GM19463 (cell line): ENCODE results near the gene FLYWCH2.
A peak's percentile ranks its signal among the peaks of the same experiment; 100 is the strongest.
"Not testable (repeated sequence)": the region's sequence is repeated elsewhere in the genome, so short reads cannot be mapped to it uniquely, and the experiment has no call there.

Source experiments
- ATAC-seq: cut with Tn5 transposase; IDR thresholded peaks from one replicate; pipeline ENCODE4 v1.9.1; 2021; ENCODE audit warnings: mild to moderate bottlenecking, moderate library complexity; ENCODE audit not compliant: unreplicated experiment

The FLYWCH2 gene

DNA sequence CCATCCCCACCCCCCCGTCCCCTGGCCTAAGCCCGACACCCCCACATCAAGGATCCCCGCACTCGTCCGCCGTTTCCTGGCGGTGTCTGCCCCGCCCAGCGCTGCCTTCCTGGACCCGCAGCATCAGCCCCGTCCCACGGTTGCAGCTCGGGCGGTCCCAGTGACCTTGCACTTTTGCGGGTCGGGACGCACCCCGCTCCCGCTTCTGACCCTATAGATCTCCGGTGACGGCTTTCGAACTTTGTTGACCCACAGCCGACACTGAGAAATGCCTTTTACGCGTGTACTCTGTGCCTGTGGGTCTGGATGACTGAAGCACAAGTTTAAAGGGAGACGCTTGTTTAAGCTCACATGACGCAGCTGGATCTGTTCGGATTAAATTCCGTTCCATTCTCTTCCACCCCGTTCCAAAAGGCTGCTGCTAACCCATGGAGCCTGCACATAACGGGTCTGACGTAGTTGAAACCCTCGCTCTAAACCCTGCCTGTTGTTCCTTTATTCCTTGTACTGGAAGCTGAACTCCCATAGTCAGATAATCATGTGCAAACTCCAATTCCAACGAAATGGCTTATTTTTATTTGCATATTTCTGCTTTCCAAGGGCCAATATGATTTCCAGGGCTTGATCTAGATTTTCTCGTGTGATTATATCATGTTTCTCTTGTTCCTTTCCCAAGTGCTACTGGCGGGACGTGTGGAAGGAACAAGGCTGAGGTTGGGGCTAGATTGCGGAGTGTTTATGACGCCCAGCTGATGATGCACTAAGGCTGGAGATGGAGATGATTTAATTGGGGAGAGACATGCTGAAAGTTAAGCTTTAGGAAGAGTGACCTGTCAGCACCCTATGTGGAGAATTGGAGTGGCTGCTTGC lies 29.6 kb downstream of the FLYWCH2 start:
- peak; percentile 20 for ATAC-seq

DNA sequence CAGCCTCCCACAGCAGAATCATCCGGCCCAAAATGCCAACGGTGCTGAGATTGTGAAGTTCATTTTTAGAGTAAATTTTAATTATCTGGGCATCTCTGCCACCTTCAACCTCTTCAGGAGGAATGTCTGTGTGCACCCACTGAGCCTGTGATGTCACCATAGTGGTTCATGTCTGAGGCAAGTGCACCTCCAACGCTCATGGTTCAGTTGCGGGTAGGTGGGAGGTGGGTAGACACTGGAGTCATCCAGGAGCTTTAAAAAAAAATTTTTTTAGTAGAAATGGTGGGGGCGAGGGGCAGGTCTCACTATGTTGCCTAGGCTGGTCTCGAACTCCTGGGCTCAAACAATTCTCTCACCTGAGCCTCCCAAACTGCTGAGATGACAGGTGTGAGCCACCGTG lies 30.6 kb downstream of the FLYWCH2 start:
- no peak for ATAC-seq

DNA sequence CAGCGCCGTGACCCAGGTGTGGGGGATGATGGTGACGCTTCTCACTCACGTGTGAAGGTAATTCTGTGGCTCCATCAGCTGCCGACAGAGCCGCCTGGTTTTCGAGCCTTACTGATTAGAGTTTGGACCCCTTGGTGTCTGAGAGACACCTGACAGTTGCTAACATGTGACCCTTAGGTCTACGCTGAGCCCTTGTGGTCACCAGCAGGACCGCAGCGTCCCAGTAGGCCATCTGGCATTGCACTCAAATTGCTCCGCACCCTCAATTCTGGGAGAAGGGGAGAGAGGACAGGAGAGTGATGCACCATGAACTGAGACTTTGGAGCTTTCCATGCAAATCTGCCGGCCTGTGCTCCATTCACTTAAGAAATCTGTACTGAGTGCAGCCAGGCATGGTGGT lies 31.2 kb downstream of the FLYWCH2 start:
- ATAC-seq: no peak

DNA sequence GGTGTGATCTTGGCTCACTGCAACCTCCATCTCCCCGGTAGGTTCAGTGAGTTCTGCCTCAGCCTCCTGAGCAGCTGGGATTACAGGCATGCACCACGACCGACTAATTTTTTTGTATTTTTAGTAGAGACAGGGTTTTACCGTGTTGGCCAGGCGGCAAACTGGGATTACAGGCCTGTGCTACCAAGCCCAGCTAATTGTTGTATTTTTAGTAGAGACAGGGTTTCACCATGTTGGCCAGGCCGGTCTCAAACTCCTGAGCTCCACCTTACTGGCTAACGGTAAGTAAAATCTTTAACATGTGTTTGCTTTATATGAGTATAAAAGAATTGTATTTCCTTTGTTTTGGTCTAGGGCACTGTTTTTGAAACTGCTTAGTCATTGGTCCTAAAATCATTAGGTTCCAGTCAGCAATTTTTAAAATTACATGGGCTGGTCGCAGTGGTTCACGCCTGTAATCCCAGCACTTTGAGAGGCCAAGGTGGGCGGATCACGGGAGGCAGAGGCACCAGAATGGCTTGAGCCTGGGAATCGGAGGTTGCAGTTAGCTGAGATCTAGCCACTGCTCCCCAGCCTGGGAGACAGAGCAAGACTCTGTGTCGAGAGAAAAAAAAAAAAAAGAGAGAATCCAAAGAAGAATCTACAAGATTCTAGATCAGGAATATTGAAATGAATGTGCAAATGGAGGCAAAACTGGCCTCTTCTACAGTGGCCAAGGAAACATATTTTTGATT lies 32.3 kb downstream of the FLYWCH2 start:
- ATAC-seq: no peak

DNA sequence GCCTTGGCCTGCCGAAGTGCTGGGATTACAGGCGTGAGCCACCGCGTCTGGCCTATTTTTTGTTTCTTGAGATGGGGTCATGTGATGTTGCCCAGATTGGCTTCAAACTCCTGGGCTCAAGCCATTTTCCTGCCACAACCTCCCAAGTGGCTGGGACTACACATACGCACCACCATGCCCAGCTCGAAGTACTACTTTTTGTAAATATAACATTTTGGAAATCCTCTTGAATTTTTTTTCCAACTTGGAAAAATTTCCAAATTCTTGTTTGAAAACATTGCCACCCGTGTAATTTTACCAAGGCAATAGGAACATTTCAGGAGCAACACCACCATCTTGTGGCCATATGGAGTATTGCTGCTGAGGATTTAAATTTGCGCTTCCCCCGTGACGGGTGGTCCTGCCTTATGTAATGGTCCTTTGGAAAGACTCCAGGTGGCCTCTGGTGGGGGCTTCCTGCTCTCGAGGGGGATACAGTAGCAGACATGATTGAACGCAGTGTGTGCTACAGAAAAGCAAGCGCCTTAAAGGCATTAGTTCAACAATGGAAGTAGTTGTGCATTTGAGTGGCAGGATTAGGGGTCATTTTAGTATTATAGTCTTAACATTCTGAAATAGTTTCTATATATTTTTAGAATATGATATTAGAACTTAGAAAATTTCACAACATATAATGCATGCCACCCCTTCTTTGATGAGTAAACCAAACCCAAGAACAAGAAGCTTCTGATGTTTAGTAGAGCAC lies 36.7 kb downstream of the FLYWCH2 start:
- no peak for ATAC-seq

DNA sequence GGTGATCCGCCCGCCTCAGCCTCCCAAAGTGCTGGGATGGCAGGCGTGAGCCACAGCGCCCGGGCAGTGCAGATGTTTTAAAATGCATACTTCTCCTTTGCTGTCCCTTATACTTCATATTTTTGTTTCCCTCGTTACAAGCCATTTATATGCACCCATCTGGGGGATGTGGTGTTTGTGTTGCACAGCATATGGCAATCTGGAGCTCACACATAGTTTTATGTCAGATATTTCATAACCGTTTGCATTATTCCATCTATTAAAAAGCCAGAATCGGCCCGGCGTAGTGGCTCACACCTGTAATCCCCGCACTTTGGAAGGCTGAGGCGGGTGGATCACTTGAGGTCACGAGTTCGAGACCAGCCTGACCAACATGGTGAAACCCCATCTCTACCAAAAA lies 40.5 kb downstream of the FLYWCH2 start:
- ATAC-seq: no peak

DNA sequence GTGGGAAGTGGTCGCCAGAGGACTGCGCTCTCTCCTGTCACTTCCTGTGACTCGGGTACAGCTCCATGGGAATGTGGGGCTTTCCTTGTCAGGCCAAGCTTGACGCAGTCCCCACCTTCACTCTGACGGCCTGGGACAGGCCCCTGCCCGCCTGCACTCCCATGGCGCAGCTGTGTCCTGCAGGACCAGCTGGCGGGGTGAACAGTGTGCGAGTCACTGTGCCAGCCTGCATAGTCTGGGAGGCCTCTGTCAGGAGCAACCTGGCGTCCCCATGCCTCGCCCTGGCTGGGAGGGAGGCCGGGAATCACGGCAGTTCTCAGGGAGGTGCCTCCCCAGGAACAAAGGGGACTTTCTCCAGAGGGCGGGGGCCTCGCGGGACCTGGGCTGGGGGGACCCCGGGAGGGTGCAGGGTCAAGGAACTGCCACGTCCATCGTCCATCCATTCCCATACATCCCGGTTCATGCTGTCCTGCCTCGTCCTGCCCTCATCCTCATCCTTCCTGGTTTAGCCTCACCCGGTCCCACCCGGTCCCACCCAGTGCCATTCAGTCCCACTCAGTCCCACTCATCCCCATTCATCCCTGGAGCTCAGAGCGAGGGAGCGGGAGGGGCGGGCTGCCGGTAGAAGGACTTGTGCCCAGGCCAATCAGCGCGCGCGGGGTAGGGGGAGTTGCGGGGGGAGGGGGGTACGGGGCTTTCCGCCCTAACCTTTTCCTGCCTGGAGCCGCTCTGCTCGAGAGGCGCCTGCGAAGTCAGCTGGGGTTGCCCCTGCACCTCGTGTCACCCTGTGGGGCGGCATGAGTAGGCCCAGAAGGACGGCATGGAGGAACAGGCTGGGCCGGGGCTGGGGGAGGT lies 42.1 kb downstream of the FLYWCH2 start:
- ATAC-seq: no peak

DNA sequence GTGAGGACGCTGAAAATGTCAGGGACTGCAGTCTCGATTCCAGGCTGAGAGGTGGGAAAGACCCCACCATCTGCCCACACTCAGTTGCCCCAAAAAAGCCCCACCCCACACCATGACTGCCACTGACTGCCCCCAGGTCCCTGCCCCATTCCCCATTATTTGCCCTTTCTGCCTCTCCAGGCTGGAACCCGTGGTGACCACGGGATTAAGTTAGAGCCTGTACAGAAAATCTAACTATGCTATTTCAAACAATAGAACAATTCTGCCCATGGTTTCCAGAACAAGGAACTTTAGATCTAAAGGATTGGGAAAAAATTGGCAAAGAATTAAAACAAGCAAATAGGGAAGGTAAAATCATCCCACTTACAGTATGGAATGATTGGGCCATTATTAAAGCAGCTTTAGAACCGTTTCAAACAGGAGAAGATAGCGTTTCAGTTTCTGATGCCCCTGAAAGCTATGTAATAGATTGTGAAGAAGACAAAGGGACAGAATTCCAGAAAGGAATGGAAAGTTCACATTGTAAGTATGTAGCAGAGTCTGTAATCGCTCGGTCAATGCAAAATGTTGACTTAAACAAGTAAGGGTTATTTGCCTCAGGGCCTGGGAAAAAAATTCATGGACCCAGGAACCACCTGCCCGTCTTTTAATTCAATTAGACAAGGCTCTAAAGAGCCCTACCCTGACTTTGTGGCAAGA lies 43.1 kb downstream of the FLYWCH2 start:
- ATAC-seq: no peak

DNA sequence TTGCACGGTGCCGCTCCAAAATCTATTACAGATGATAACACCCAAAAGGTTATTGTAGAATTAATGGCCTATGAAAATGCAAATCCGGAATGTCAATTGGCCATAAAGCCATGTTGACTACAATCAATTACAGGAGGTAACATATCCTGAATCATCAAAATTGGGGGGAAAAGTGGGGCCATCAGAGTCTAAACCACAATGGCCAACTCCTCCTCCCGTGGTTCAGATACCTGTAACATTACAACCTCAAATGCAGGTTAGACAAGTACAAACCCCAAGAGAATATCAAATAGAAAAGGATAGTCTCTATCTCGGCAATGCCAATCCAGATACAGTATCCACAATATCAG lies 43.6 kb downstream of the FLYWCH2 start:
- ATAC-seq: no peak

DNA sequence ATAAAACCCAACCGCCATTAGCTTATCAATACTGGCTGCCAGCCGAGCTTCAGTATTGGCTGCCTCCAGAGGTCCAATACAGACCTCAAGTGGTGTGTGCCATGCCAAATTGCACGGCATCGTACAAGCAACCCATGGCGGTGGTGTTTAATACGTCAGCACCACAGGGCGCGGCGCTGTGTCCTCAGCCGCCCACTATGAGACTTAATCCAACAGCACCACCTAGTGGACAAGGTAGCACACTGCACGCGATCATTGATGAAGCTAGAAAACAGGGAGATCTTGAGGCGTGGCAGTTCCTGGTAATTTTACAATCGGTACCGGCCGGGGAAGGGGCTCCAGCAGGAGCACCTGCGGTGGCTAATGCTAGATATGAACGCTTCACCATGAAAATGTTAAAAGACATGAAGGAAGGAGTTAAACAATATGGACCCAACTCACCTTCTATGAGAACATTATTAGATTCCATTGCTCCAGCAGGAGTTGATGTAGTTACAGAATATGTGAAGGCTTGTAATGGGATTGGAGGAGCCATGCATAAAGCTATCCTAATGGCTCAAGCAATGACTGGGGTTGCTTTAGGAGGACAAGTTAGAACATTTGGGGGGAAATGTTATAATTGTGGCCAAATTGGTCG lies 44.1 kb downstream of the FLYWCH2 start:
- no peak for ATAC-seq

DNA sequence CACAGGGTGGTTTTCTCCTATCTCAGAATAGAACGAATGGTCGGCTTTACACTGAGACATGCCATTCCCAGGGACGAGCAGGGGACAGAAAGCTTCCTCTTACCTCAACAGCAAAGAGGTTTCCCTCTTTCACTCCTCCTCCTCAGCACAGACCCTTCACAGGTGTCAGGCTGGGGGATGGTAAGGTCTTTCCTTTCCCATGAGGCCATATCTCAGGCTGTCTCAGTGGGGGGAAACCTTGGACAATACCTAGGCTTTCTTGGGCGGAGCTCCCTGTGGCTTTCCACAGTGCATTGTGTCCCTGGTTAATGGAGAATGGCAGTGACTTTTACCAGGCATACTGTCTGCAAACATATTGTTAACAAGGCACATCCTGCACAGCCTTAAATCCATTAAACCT lies 45.1 kb downstream of the FLYWCH2 start:
- not testable (repeated sequence) for ATAC-seq

DNA sequence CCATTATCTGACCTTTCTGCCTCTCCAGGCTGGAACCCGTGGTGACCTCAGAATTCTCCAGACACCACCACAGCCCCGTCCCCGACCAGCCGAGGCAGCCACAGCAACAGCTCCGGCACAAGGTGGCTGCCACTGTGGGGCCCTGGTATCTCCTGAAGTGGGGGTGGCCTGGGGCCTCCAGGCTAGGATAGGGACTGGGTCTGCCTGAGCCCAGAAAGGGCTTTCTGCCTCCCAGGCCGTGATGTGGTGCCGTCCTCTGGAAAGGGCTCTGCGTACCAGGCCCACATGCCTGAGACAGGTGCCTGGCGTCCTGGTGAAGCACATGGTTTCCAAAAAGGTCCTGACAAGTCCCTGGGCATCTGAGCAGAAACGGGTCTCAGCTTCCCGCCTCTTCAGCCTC lies 45.8 kb downstream of the FLYWCH2 start:
- ATAC-seq: no peak

DNA sequence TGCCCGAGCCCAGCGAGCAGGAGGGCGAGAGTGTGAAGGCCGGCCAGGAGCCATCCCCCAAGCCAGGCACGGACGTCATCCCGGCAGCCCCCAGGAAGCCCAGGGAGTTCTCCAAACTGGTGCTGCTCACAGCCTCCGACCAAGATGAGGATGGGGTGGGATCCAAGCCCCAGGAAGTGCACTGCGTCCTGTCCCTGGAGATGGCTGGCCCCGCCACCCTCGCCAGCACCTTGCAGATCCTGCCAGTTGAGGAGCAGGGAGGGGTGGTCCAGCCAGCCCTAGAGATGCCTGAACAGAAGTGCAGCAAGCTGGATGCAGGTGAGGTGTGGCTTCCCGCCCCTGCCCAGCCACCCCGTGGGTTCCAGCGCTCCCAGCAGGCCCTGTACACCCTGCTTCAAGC lies 46.7 kb downstream of the FLYWCH2 start:
- no peak for ATAC-seq

DNA sequence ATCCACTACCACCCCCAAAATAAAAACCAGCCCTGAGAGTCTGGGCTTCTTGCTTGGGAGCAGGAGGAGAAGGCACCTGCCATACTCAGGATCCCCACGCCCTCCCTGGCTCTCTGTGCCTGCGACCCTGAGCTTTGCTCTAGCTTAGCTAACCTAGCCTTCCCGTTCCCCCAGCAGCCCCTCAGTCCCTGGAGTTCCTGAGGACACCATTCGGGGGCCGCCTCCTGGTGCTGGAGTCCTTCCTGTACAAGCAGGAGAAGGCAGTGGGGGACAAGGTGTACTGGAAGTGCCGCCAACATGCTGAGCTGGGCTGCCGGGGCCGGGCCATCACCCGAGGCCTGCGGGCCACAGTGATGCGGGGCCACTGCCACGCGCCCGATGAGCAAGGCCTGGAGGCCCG lies 47.2 kb downstream of the FLYWCH2 start:
- no peak for ATAC-seq

DNA sequence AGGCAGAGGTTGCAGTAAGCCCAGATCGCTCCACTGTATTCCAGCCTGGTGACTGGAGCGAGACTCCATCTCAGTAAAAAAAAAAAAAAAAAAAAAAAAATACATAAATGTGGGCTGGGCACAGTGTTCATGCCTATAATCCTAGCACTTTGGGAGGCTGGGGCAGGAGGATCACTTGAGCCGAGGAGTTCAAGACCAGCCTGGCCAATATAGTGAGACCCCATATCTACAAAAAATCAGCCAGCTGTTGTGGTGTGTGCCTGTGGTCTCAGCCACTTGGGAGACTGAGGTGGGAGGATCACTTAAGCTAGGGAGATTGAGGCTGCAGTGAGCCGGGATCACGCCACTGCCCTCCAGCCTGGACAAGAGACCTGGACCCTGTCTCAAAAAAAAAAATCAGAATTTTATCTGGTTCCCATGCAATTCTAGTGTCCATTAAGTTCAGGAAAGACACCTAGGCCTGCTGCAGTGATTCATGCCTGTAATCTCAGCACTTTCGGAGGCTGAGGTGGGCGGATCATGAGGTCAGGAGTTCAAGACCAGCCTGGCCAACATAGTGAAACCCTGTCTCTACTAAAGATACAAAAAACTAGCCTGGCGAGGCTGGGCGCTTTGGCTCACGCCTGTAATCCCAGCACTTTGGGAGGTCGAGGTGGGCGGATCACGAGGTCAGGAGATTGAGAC lies 48.4 kb downstream of the FLYWCH2 start:
- ATAC-seq: not testable (repeated sequence)

DNA sequence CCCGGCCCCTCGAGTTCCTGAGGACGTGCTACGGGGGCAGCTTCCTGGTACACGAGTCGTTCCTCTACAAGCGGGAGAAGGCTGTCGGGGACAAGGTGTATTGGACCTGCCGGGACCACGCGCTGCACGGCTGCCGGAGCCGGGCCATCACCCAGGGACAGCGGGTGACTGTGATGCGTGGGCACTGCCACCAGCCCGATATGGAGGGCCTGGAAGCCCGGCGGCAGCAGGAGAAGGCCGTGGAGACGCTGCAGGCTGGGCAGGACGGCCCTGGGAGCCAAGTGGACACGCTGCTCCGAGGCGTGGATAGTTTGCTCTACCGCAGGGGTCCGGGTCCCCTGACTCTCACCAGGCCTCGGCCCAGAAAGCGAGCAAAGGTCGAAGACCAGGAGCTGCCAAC lies 50.1 kb downstream of the FLYWCH2 start:
- ATAC-seq: no peak

DNA sequence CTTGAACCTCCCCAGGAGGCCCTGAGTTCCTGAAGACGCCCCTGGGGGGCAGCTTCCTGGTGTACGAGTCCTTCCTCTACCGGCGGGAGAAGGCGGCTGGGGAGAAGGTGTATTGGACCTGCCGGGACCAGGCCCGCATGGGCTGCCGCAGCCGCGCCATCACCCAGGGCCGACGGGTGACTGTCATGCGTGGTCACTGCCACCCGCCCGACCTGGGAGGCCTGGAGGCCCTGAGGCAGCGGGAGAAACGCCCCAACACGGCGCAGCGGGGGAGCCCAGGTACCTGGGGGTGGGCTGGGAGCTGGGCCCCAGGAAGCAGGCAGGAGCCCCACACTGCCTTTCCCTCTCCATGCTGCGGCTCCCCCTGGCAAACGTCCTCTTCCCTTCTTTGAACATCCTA lies 50.7 kb downstream of the FLYWCH2 start:
- ATAC-seq: no peak

DNA sequence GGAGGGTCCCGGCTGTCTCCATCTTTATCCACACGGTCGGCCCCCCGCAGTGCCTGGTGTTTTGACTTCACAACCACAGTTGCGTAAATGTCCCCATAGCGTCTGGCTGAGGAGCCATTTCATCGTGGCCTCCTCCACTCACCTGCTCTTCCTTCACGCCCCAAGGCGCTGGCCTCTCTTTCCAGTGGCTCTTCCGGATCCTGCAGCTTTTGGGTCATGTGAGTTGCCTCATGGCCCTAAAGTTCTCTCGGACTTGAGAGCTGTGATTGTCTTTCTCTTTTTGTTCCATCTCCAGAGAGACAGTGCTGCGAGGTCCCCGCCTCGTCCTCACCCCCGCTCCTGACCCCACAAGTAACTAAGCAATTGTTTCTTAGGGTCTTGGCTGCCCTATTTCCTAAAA lies 51.4 kb downstream of the FLYWCH2 start:
- no peak for ATAC-seq

DNA sequence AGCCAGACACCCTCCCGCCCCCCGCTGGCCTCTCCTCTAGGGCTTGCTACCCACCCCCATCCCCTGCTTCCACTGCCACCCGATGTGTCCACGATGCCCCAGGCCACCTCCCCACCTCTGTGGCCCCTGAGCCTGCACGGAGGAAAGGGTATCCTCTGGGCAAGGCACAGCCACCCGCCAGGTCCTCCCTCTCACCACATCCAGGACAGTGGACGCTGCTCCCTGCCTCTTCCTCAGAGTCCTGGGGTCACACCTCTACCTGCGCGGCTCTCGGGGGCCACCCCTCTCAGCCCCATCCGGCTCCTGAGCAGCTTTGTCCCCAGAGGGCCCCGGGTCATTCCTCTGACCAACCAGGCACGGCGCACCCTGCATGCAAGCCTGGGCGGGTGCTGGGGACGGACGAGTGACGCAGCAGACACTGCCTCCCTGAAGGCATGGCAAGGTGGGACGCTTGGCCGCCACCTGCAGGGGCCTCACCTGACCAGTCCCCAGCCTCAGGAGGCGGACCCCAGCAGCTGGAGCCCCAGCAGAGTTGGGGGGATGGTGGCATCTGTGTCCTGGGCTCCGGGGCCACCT lies 53.5 kb downstream of the FLYWCH2 start:
- no peak for ATAC-seq
